WTC11 (cell line): ENCODE measurements around the gene ZBTB34. TPM values are rescaled to one million over a fixed set of nuclear protein-coding genes. Genes with fewer than 3 reads are reported as not detected.

Experiments used
- ATAC-seq: fragments of 200-7000 bp; cut with Tn5 transposase; 2 replicates; pipeline ENCODE4 v1.10.0; 2021; ENCODE audit warnings: mild to moderate bottlenecking, moderate library complexity
- CTCF ChIA-PET: fragments of 300-600 bp; sonication (Branson Sonifier 250); formaldehyde crosslinking; loops from one replicate; lab custom pipeline; 2021; ENCODE audit warnings: antibody characterized with exemption; lab: Charles Lee
- POLR2A ChIA-PET: fragments of 350-600 bp; sonication (Branson Sonifier 250); formaldehyde crosslinking; loops from one replicate; lab custom pipeline; 2021; ENCODE audit warnings: antibody characterized with exemption; lab: Charles Lee
- DNase-seq: peaks from one replicate; pipeline ENCODE4 v3.0.0; 2021; ENCODE audit warnings: low spot score
- H3K27ac Mint-ChIP-seq: 2 replicates; pipeline ENCODE4 v1.8.0; 2021; ENCODE audit warnings: mixed read lengths
- H3K27me3 Mint-ChIP-seq: 2 replicates; pipeline ENCODE4 v1.8.0; 2021; ENCODE audit warnings: low read depth, mild to moderate bottlenecking, moderate library complexity, mixed read lengths
- H3K36me3 Mint-ChIP-seq: 2 replicates; pipeline ENCODE4 v1.8.0; 2021; ENCODE audit warnings: mixed read lengths
- H3K4me1 Mint-ChIP-seq: 2 replicates; pipeline ENCODE4 v1.8.0; 2022; ENCODE audit warnings: mixed read lengths
- H3K4me3 Mint-ChIP-seq: 2 replicates; pipeline ENCODE4 v1.8.0; 2021; ENCODE audit warnings: mild to moderate bottlenecking, moderate library complexity, mixed read lengths
- H3K9me3 Mint-ChIP-seq: 2 replicates; pipeline ENCODE4 v1.8.0; 2021; ENCODE audit warnings: mixed read lengths
- CREM ChIP-seq: sonication (generic); formaldehyde crosslinking; IDR thresholded peaks from 2 replicates; pipeline ENCODE4 v1.8.1; 2022; ENCODE audit warnings: mild to moderate bottlenecking, missing genetic modification reagents, moderate library complexity
- ELF4 ChIP-seq: sonication (generic); formaldehyde crosslinking; IDR thresholded peaks from 2 replicates; pipeline ENCODE4 v1.8.1; 2022; ENCODE audit warnings: low read depth, mild to moderate bottlenecking, moderate library complexity, missing genetic modification reagents
- ETV6 ChIP-seq: sonication (generic); formaldehyde crosslinking; IDR thresholded peaks from 2 replicates; pipeline ENCODE4 v1.8.1; 2022; ENCODE audit warnings: mild to moderate bottlenecking, missing genetic modification reagents
- FOXJ3 ChIP-seq: sonication (generic); formaldehyde crosslinking; IDR thresholded peaks from 2 replicates; pipeline ENCODE4 v1.9.0; 2021; ENCODE audit warnings: missing genetic modification reagents, mild to moderate bottlenecking, borderline replicate concordance
- GABPB1 ChIP-seq: sonication (generic); formaldehyde crosslinking; IDR thresholded peaks from 2 replicates; pipeline ENCODE4 v1.8.1; 2023; ENCODE audit warnings: mild to moderate bottlenecking, missing genetic modification reagents
- GTF2I ChIP-seq: fragments of 250-450 bp; sonication (Bioruptor Pico); conservative IDR thresholded peaks from 2 replicates; pipeline ENCODE4 v1.4.0; 2021; ENCODE audit warnings: mild to moderate bottlenecking
- HMGA2 ChIP-seq: fragments of 250-450 bp; sonication (Bioruptor Pico); IDR thresholded peaks from 2 replicates; pipeline ENCODE4 v1.4.0; 2021; ENCODE audit warnings: mild to moderate bottlenecking, moderate library complexity
- MYBL2 ChIP-seq: sonication (generic); formaldehyde crosslinking; IDR thresholded peaks from 2 replicates; pipeline ENCODE4 v1.8.1; 2023; ENCODE audit warnings: mild to moderate bottlenecking, moderate library complexity, missing genetic modification reagents
- RELA ChIP-seq: sonication (generic); formaldehyde crosslinking; IDR thresholded peaks from 2 replicates; pipeline ENCODE4 v1.8.1; 2022; ENCODE audit warnings: missing genetic modification reagents, mild to moderate bottlenecking, borderline replicate concordance
- SMAD3 ChIP-seq: sonication (generic); formaldehyde crosslinking; IDR thresholded peaks from 2 replicates; pipeline ENCODE4 v1.8.0; 2022; ENCODE audit warnings: missing genetic modification reagents, mild to moderate bottlenecking, borderline replicate concordance
- SMAD4 ChIP-seq: sonication (generic); formaldehyde crosslinking; IDR thresholded peaks from 2 replicates; pipeline ENCODE4 v1.8.0; 2022; ENCODE audit warnings: mild to moderate bottlenecking, missing genetic modification reagents
- ZNF396 ChIP-seq: fragments of 250-450 bp; sonication (Bioruptor Pico); IDR thresholded peaks from 2 replicates; pipeline ENCODE4 v1.8.0; 2021; ENCODE audit warnings: mild to moderate bottlenecking, moderate library complexity, borderline replicate concordance
- ZNF423 ChIP-seq: fragments of 250-450 bp; sonication (Bioruptor Pico); IDR thresholded peaks from 2 replicates; pipeline ENCODE4 v2.1.2; 2022; ENCODE audit warnings: mild to moderate bottlenecking, moderate library complexity
- total RNA-seq: library from RNA; stranded (reverse); gene quantifications from 3 replicates; pipeline ENCODE4 v1.2.3, GENCODE V29; 2021
- TF ChIP-seq, protein P1 (sequence below): sonication (generic); formaldehyde crosslinking; conservative IDR thresholded peaks from 2 replicates; pipeline ENCODE4 v1.8.1; 2022; ENCODE audit warnings: mild to moderate bottlenecking, missing genetic modification reagents
- TF ChIP-seq, protein P2 (sequence below): sonication (generic); formaldehyde crosslinking; IDR thresholded peaks from 2 replicates; pipeline ENCODE4 v1.8.0; 2022; ENCODE audit warnings: mild to moderate bottlenecking, missing genetic modification reagents
- TF ChIP-seq, protein P3 (sequence below): fragments of 250-450 bp; sonication (Bioruptor Pico); IDR thresholded peaks from 2 replicates; pipeline ENCODE4 v1.9.0; 2021; ENCODE audit warnings: mild to moderate bottlenecking
- TF ChIP-seq, protein P4 (sequence below): sonication (generic); formaldehyde crosslinking; IDR thresholded peaks from 2 replicates; pipeline ENCODE4 v1.8.1; 2022; ENCODE audit warnings: mild to moderate bottlenecking, moderate library complexity, missing genetic modification reagents
- TF ChIP-seq, protein P5 (sequence below): sonication (generic); formaldehyde crosslinking; IDR thresholded peaks from 2 replicates; pipeline ENCODE4 v1.8.0; 2022; ENCODE audit warnings: mild to moderate bottlenecking, missing genetic modification reagents

The ZBTB34 gene
- total RNA-seq, 1 experiment from 2014 or later = 18.4 TPM

DNA sequence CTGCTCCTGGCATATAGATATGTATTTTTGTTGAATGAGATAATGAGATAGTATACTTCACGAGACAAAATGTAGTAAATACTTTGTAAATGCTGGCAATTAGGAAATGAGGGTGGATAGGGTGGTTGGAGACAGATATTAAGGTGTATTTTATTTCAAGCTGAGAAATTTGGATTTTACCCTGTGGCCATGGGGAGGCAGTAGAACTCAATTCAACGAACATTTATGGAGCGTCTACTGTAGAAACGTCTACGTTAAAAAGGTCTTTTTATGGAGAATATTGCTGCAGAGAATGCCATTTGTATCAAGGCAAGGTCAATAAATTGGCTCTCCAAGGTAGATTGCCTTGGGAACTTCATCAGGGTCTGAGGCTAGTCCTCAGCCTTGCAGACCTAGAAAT lies 32.6 kb downstream of the ZBTB34 start:
- TF ChIP-seq, protein P1, sequence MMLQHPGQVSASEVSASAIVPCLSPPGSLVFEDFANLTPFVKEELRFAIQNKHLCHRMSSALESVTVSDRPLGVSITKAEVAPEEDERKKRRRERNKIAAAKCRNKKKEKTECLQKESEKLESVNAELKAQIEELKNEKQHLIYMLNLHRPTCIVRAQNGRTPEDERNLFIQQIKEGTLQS = no peak
- TF ChIP-seq SMAD3 (CRISPR knock-in tag) = no peak
- no peak for TF ChIP-seq CREM
- TF ChIP-seq, protein P2, sequence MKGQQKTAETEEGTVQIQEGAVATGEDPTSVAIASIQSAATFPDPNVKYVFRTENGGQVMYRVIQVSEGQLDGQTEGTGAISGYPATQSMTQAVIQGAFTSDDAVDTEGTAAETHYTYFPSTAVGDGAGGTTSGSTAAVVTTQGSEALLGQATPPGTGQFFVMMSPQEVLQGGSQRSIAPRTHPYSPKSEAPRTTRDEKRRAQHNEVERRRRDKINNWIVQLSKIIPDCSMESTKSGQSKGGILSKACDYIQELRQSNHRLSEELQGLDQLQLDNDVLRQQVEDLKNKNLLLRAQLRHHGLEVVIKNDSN = no peak
- Mint-ChIP-seq H3K4me3 (no peak overlapping the region), H3K4me1 (no peaks in the 10 kb centered on the region), H3K27me3 (no peaks in the 10 kb centered on the region), H3K9me3 (no peaks in the 10 kb centered on the region), H3K36me3 (no peaks in the 10 kb centered on the region), H3K27ac (no peak overlapping the region)
- CTCF ChIA-PET = interaction anchor here (0.6 to 2.3 kb wide), 11 partner anchors 9 to 267 kb away, joined by 3 to 15 read pairs (median 4); partner anchors contain the start of gene RALGPS1
- POLR2A ChIA-PET = no interaction called here
- ATAC-seq (no peak), DNase-seq (no peak)

DNA sequence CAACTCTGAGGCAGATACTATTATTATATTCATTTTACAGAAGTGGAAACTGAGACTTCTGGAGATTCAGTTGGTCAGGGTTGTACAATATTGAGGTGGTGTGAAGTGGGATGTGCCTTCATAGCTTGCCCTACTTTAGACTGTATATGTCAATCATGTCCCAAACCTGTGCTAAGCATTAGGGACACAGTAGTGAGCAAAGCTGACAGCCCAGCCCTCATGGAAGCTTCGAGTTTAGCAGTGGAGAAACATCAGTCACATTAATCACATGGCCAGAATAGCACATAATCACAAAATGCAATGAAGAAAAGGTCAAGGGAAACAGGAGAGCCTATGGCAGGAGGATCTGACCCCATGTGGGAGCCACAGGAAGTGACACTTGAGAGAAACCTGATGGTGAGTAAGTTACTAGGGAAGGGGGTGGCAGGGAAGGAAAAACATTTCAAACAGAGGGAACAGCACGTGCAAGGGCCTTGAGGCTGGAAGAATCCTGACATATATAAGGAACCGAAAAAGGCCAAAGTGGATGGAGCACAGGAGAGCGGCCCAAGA lies 33.7 kb downstream of the ZBTB34 start:
- ATAC-seq = no peak

DNA sequence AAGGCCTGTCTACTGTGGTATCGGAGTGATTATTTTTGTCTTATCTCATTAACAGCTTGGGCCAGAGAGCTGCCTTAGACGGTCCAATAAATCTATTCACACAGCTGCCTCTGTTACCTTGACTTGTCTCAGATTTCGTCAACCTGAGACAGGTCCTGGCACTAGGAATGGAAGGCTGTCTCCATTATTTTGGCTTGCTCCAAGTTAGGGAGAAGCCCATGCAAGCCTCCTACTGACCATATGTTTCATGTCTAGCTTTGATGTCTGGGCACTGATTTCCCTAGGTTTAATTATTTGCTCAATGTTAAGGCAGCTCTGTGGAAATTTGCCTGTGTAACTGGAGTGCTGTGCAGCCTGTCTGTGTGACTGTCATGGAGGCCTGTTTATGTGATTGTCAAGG lies 41.8 kb downstream of the ZBTB34 start:
- ChIA-PET POLR2A (no interaction called here), CTCF (interaction anchor here (0.9 kb wide), 1 partner anchor 9 kb away, joined by 3 read pairs; no protein-coding TSS in a partner anchor)
- peaks cover 9% of the 10 kb centered on the region for H3K9me3 Mint-ChIP-seq
- no peak for ATAC-seq
- H3K36me3 Mint-ChIP-seq = no peaks in the 10 kb centered on the region
- no peak for DNase-seq
- H3K4me3 Mint-ChIP-seq = no peak overlapping the region
- H3K27ac Mint-ChIP-seq = no peak overlapping the region
- H3K4me1 Mint-ChIP-seq = peaks cover 6% of the 10 kb centered on the region
- no peak for TF ChIP-seq GTF2I (CRISPR knock-in tag)
- no peak for TF ChIP-seq FOXJ3 (CRISPR knock-in tag)
- TF ChIP-seq, protein P3, sequence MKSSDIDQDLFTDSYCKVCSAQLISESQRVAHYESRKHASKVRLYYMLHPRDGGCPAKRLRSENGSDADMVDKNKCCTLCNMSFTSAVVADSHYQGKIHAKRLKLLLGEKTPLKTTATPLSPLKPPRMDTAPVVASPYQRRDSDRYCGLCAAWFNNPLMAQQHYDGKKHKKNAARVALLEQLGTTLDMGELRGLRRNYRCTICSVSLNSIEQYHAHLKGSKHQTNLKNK (CRISPR knock-in tag) = no peak
- TF ChIP-seq ZNF396 (CRISPR knock-in tag) = no peak
- no peak for TF ChIP-seq CREM
- no peak for TF ChIP-seq SMAD3 (CRISPR knock-in tag)
- TF ChIP-seq, all 79 proteins: peak for 0
- H3K27me3 Mint-ChIP-seq = no peaks in the 10 kb centered on the region

More for the DNA sequence above, 33.7 kb downstream of the ZBTB34 start:
- H3K4me1 Mint-ChIP-seq = no peaks in the 10 kb centered on the region
- CTCF ChIA-PET = interaction anchor here (0.8 to 2.3 kb wide), 7 partner anchors 13 to 305 kb away, joined by 3 to 15 read pairs (median 4); partner anchors contain the start of gene RALGPS1
- no peak overlapping the region for H3K27ac Mint-ChIP-seq
- no peaks in the 10 kb centered on the region for H3K9me3 Mint-ChIP-seq
- no peaks in the 10 kb centered on the region for H3K27me3 Mint-ChIP-seq
- H3K4me3 Mint-ChIP-seq = no peak overlapping the region
- POLR2A ChIA-PET = no interaction called here
- TF ChIP-seq HMGA2 (CRISPR knock-in tag) (no peak), MYBL2 (CRISPR knock-in tag) (no peak), SMAD4 (CRISPR knock-in tag) (no peak)
- TF ChIP-seq, protein P4, sequence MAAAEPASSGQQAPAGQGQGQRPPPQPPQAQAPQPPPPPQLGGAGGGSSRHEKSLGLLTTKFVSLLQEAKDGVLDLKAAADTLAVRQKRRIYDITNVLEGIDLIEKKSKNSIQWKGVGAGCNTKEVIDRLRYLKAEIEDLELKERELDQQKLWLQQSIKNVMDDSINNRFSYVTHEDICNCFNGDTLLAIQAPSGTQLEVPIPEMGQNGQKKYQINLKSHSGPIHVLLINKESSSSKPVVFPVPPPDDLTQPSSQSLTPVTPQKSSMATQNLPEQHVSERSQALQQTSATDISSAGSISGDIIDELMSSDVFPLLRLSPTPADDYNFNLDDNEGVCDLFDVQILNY (CRISPR knock-in tag) = no peak
- DNase-seq = no peak
- no peaks in the 10 kb centered on the region for H3K36me3 Mint-ChIP-seq

DNA sequence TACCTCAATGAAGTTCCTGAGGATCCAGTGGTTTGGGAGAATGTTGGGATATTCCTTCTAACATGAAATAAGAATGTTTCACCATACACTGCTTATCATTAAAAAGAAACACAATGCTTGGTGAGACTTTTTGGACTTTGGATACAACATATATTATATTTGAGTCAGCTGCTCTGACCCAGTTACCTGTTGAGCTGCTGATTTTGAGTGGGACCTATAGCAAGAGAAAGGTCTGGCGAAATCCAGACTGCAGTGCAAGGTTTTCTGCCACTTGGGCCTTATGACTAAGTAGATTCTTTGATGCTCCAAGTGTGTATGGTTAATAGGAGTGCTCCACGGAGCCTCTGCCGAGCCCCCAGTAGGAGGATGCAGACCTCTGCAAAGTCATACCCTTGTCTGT lies 44.1 kb downstream of the ZBTB34 start:
- ATAC-seq = no peak
- CTCF ChIA-PET = no interaction called here
- peaks cover 9% of the 10 kb centered on the region for H3K4me1 Mint-ChIP-seq

More for the DNA sequence above, 44.1 kb downstream of the ZBTB34 start:
- TF ChIP-seq SMAD3 (CRISPR knock-in tag) = no peak
- TF ChIP-seq, protein P5, sequence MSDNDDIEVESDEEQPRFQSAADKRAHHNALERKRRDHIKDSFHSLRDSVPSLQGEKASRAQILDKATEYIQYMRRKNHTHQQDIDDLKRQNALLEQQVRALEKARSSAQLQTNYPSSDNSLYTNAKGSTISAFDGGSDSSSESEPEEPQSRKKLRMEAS (CRISPR knock-in tag) = no peak
- TF ChIP-seq ZNF396 (CRISPR knock-in tag) = no peak
- TF ChIP-seq SMAD4 (CRISPR knock-in tag) = no peak
- TF ChIP-seq RELA = no peak
- no peak for TF ChIP-seq ELF4 (CRISPR knock-in tag)
- TF ChIP-seq ZNF423 (CRISPR knock-in tag) = no peak
- TF ChIP-seq GABPB1 (CRISPR knock-in tag) = no peak
- TF ChIP-seq ETV6 (CRISPR knock-in tag) = no peak
- POLR2A ChIA-PET = no interaction called here
- H3K27me3 Mint-ChIP-seq = peaks cover 3% of the 10 kb centered on the region
- H3K36me3 Mint-ChIP-seq = no peaks in the 10 kb centered on the region
- H3K27ac Mint-ChIP-seq = no peak overlapping the region
- peaks cover 9% of the 10 kb centered on the region for H3K9me3 Mint-ChIP-seq
- DNase-seq = no peak
- H3K4me3 Mint-ChIP-seq = no peak overlapping the region
